Measurements from ENCODE around the gene PTPRU. TPM values are rescaled to one million over a fixed set of nuclear protein-coding genes. Genes with fewer than 3 reads are reported as not detected.

PTPRU gene
- total and polyA plus RNA-seq, 7 donors = 14.5 to 51.4 (median 25.6) TPM

DNA sequence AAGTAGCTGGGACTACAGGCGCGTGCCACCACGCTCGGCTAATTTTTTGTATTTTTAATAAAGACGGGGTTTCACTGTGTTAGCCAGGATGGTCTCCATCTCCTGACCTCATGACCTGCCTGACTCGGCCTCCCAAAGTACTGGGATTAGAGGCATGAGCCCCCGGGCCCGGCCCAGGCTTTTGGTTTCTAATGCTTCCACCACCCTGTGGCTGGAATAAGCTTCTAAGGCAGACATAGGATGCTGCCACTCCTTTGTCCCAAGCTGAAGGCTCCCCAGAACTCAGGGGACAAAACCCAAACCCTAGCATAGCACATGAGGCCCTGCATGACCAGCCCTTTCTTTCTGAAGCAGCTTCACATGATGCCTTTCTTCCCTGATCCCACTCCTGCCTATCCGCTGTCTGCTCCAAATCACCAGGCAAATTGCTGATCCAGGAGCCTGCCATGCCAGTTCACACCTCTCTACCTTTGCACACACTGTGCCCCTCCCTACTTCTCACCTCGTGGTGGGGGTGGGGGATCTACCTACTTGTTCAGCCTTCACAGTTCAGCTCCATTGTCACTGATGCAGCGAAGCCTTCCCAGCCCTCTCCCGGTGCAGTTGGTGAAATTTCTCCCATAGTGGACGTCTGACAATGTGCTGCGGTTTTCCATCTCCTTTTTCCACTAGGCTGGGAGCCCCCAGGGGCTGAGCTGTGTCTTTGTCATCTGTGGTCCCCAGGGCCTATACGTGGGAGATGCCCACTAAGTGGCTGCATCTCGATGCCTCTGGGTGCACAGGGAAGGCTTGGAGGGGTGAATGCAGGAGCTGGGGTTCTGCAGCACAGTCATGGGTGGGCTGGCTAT is 6.9 kb downstream of the PTPRU start:
- H3K36me3 ChIP-seq (ENCODE audit: insufficient read depth in 1 of 2, low read depth in 1 of 2) = no peaks in the 10 kb centered on the region
- H3K4me3 ChIP-seq = no peak overlapping the region
- ATAC-seq (no peak), DNase-seq (no peak)
- H3K9me3 ChIP-seq = no peaks in the 10 kb centered on the region
- intact Hi-C loops (cut with DNase I) = no loop called here
- H3K27me3 ChIP-seq (ENCODE audit: insufficient read depth in 3 of 3, low read length in 2 of 3) = no peaks in the 10 kb centered on the region
- peaks cover 13% of the 10 kb centered on the region for H3K4me1 ChIP-seq
- H3K27ac ChIP-seq = no peak overlapping the region
- 80 to 83% (median 81%) methylated on average over 16 of the region's 16 CpGs for WGBS, 3 donors
- TF ChIP-seq, protein P1, sequence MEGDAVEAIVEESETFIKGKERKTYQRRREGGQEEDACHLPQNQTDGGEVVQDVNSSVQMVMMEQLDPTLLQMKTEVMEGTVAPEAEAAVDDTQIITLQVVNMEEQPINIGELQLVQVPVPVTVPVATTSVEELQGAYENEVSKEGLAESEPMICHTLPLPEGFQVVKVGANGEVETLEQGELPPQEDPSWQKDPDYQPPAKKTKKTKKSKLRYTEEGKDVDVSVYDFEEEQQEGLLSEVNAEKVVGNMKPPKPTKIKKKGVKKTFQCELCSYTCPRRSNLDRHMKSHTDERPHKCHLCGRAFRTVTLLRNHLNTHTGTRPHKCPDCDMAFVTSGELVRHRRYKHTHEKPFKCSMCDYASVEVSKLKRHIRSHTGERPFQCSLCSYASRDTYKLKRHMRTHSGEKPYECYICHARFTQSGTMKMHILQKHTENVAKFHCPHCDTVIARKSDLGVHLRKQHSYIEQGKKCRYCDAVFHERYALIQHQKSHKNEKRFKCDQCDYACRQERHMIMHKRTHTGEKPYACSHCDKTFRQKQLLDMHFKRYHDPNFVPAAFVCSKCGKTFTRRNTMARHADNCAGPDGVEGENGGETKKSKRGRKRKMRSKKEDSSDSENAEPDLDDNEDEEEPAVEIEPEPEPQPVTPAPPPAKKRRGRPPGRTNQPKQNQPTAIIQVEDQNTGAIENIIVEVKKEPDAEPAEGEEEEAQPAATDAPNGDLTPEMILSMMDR (IDR thresholded peaks at IDR 0.05) = no peak

DNA sequence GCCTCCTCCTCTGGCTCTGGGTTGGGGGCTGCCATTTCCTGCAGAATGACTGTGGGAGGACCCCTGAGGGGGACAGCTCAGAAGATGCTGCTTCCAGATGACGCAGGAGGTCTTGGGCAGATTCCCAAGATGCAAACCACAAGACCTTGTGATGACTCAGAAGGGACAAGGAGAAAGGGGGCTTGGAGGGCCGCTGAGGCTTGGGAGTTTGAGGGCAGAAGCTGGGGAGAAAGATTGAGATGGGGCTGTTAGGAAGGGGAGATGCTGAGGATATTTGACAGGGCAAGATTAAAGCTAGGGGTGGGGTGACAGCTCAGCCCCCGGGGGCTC is 7.5 kb downstream of the PTPRU start:
- H3K4me1 ChIP-seq = peaks cover 8% of the 10 kb centered on the region
- no peaks in the 10 kb centered on the region for H3K9me3 ChIP-seq
- no peak overlapping the region for H3K27ac ChIP-seq
- 70 to 76% (median 72%) methylated on average over 3 of the region's 3 CpGs for WGBS, 3 donors
- no peaks in the 10 kb centered on the region for H3K27me3 ChIP-seq (ENCODE audit: insufficient read depth in 3 of 3, low read length in 2 of 3)
- DNase-seq (no peak), ATAC-seq (no peak)
- intact Hi-C loops (cut with DNase I) = no loop called here
- TF ChIP-seq, protein P1 (IDR thresholded peaks at IDR 0.05) = no peak
- H3K4me3 ChIP-seq = no peak overlapping the region
- no peaks in the 10 kb centered on the region for H3K36me3 ChIP-seq (ENCODE audit: insufficient read depth in 1 of 2, low read depth in 1 of 2)

DNA sequence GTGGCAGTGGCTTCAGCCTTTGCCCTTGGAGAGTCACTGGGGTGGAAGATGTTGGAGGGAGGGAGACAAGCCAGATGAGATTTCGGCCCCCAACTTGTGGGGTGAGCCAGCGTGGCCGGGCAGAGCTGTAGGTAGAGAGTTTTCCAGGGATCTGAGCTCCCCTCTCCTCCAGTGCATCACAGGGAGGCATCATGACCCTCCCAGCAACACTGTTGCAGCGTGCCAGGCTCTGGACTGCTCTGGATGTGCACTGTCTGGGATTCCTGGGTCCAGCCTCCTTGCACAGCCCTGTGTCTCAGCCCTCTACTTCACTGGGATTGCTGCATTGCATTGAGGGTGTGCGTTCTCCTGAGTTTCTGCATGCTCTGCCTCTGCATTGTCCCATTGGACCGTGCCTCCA is 8.9 kb downstream of the PTPRU start:
- intact Hi-C loops (cut with DNase I) = no loop called here
- 80 to 88% (median 81%) methylated on average over 6 of the region's 6 CpGs for WGBS, 3 donors
- Histone ChIP-seq H3K4me3 (no peak overlapping the region), H3K4me1 (peaks cover 6% of the 10 kb centered on the region), H3K36me3 (ENCODE audit: insufficient read depth in 1 of 2, low read depth in 1 of 2) (no peaks in the 10 kb centered on the region), H3K27ac (no peak overlapping the region), H3K27me3 (ENCODE audit: insufficient read depth in 3 of 3, low read length in 2 of 3) (no peaks in the 10 kb centered on the region), H3K9me3 (no peaks in the 10 kb centered on the region)
- DNase-seq (no peak), ATAC-seq (no peak)
- TF ChIP-seq, protein P1 (IDR thresholded peaks at IDR 0.05) = no peak

DNA sequence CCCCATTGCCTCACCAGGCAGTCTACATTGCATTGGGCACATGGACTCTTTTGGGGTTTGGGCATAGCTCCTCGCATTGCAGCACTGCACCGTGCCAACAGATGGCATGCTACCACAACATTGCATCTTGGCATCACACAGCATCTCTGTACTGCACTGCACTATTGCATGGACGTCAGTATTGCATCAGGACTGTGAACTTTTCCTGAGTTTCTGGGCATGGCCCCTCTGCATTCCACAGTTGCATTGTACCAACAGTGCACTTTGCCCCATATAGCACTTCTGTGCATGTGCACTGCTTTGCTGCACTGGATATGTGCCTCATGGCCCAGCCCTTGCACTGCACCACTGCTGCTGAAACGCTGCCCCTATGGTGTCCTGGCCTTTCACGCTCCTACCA is 9.6 kb downstream of the PTPRU start:
- H3K4me1 ChIP-seq = peaks cover 6% of the 10 kb centered on the region
- ATAC-seq (peak in 2 of 4 donors; percentile 26 to 62), DNase-seq (no peak)
- TF ChIP-seq, protein P1 (IDR thresholded peaks at IDR 0.05) = no peak
- H3K36me3 ChIP-seq (ENCODE audit: insufficient read depth in 1 of 2, low read depth in 1 of 2) = no peaks in the 10 kb centered on the region
- H3K27me3 ChIP-seq (ENCODE audit: insufficient read depth in 3 of 3, low read length in 2 of 3) = no peaks in the 10 kb centered on the region
- WGBS, 3 donors = 60 to 84% (median 70%) methylated on average over 5 of the region's 5 CpGs
- H3K27ac ChIP-seq = no peak overlapping the region
- no peak overlapping the region for H3K4me3 ChIP-seq
- intact Hi-C loops (cut with DNase I) = no loop called here
- no peaks in the 10 kb centered on the region for H3K9me3 ChIP-seq

DNA sequence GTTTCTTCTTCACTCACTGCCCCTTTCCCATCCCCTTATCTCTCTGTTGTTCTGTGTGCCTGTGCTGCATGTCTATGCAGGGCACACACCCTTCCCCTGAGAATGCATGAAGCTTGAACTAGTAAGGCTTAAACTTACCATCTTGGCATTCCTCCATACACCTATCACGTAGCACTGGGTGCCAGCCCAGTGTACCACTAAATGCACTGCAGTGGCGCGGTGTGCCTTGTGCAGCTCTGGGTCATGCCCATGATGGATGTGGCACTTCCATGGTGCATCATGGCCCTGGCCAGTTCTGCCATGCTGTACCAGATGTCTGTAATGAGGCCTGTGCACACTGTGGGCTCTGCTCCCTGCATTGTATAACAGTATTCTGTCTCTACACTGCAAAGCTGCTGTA is 10.7 kb downstream of the PTPRU start:
- TF ChIP-seq, protein P1 (IDR thresholded peaks at IDR 0.05) = no peak
- Histone ChIP-seq H3K27ac (no peak overlapping the region), H3K9me3 (no peaks in the 10 kb centered on the region), H3K27me3 (ENCODE audit: insufficient read depth in 3 of 3, low read length in 2 of 3) (no peaks in the 10 kb centered on the region), H3K4me3 (no peak overlapping the region), H3K36me3 (ENCODE audit: insufficient read depth in 1 of 2, low read depth in 1 of 2) (no peaks in the 10 kb centered on the region), H3K4me1 (peaks cover 6% of the 10 kb centered on the region)
- 35 to 47% (median 42%) methylated on average over 3 of the region's 3 CpGs for WGBS, 3 donors
- DNase-seq (no peak), ATAC-seq (peak in 1 of 4 donors; percentile 54)
- intact Hi-C loops (cut with DNase I) = no loop called here
